Smooth muscle cell (in vitro differentiated cells): ENCODE data around the gene ENTPD1. TPM values are rescaled to one million over a fixed set of nuclear protein-coding genes. Genes with fewer than 3 reads are reported as not detected.

Source experiments
- DNase-seq: peaks from one replicate; lab custom pipeline; 2025; ENCODE audit not compliant: unreplicated experiment; lab: John Stamatoyannopoulos, UW
- H2AFZ ChIP-seq: fragments of 200-600 bp; sonication (generic); 2 replicates; pipeline ENCODE4 v1.6.0; 2016; ENCODE audit warnings: antibody characterized with exemption, low read depth, mild to moderate bottlenecking
- H3F3A ChIP-seq: fragments of 200-600 bp; sonication (generic); 2 replicates; pipeline ENCODE4 v1.6.0; 2017; ENCODE audit warnings: antibody characterized with exemption, low read depth
- H3K27ac ChIP-seq: fragments of 200-600 bp; sonication (generic); 2 replicates; pipeline ENCODE4 v1.5.1; 2016; ENCODE audit warnings: low read depth, mild to moderate bottlenecking
- H3K27me3 ChIP-seq: fragments of 200-600 bp; sonication (generic); 2 replicates; pipeline ENCODE4 v1.6.1; 2016; ENCODE audit warnings: low read depth, mild to moderate bottlenecking
- H3K36me3 ChIP-seq: fragments of 200-600 bp; sonication (generic); 2 replicates; pipeline ENCODE4 v1.5.1; 2016; ENCODE audit warnings: low read depth
- H3K4me1 ChIP-seq: fragments of 200-600 bp; sonication (generic); 2 replicates; pipeline ENCODE4 v1.5.1; 2016; ENCODE audit warnings: low read depth
- H3K4me2 ChIP-seq: fragments of 200-600 bp; sonication (generic); 2 replicates; pipeline ENCODE4 v1.6.0; 2016; ENCODE audit warnings: mild to moderate bottlenecking
- H3K4me3 ChIP-seq: fragments of 200-600 bp; sonication (generic); 2 replicates; pipeline ENCODE4 v1.5.1; 2016; ENCODE audit warnings: mild to moderate bottlenecking
- H3K79me2 ChIP-seq: fragments of 200-600 bp; sonication (generic); 2 replicates; pipeline ENCODE4 v1.6.0; 2016; ENCODE audit warnings: low read depth, mild to moderate bottlenecking
- H3K9ac ChIP-seq: fragments of 200-600 bp; sonication (generic); 2 replicates; pipeline ENCODE4 v1.6.0; 2016; ENCODE audit warnings: low read depth
- H3K9me3 ChIP-seq: fragments of 200-600 bp; sonication (generic); replicated peaks from 2 replicates; pipeline ENCODE4 v1.5.1; 2016; ENCODE audit warnings: low read depth
- H4K20me1 ChIP-seq: fragments of 200-600 bp; sonication (generic); 2 replicates; pipeline ENCODE4 v1.6.0; 2016; ENCODE audit warnings: low read depth
- CTCF ChIP-seq: fragments of 200-600 bp; sonication (generic); IDR thresholded peaks from 2 replicates; pipeline ENCODE4 v1.5.1; 2017; ENCODE audit warnings: borderline replicate concordance, mild to moderate bottlenecking, antibody characterized with exemption; ENCODE audit not compliant: insufficient read depth, poor library complexity, severe bottlenecking
- WGBS: methylation state at CpG from one replicate; pipeline ENCODE4 v1.1.7; 2016; ENCODE audit warnings: low lambda C conversion rate; 5-methylcytosine and 5-hydroxymethylcytosine counted together
- polyA plus RNA-seq: library from polyadenylated mRNA; unstranded; fragments of >200 nt; fragmentation: Nextera tagmentation; extraction: Ambion mirVana; gene quantifications from 2 replicates; pipeline ENCODE4 v1.2.1, GENCODE V29; 2016
- total RNA-seq: library from RNA; depleted of rRNA; stranded (reverse); fragments of >200 nt; gene quantifications from 2 replicates; pipeline ENCODE4 v1.2.3, GENCODE V29; 2014

Gene ENTPD1
- total RNA-seq (4.6 and 5.0 TPM in 2 replicates), polyA plus RNA-seq (1.0 and 2.7 TPM in 2 replicates)

DNA sequence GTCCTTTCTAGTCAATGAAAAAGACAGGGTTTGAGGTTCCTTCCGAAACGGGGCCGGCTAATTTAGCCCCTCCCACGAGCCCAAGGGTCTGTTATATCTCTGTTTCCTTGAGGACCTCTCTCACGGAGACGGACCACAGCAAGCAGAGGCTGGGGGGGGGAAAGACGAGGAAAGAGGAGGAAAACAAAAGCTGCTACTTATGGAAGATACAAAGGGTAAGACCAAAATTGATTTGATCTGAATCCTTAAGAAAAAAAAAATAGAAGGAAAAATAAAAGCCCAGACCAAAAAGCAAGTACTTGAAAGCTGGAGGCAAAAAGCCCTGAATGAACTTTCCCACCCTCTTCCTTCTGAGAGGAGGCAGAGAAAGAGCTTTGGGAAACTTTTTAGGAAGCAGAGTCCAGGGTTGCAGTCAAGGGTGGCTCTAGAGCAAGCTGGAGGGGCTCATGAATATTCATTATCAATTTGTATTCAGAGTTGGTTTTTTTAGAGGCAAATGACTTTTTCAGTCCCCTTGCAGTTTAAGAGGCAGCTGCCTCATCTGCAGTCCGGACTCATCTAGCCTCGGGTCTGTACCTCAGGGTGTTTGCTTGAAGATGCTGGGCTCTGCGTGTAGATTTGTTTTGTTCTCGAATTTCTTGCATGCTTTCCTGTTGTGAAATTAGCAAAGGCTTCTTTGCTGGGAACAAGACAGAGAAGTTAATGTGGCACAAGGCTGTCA lies at the start of gene ENTPD1:
TSS of gene ENTPD1 (plus strand) at position 123 of the 721 bp plus-strand sequence. CDS start at position 200, 77 bp downstream.
- no peak for DNase-seq
- Histone ChIP-seq H3K4me2 (peak within 1 kb of the TSS; percentile 85), H4K20me1 (no peaks in the 10 kb centered on the region), H3K9me3 (no peaks in the 10 kb centered on the region), H3K4me3 (peak within 1 kb of the TSS; percentile 47), H3F3A (no peaks in the 10 kb centered on the region), H2AFZ (peak within 1 kb of the TSS; percentile 92), H3K36me3 (no peaks in the 10 kb centered on the region), H3K9ac (peak within 1 kb of the TSS; percentile 13), H3K27ac (no peak within 1 kb of the TSS), H3K27me3 (no peaks in the 10 kb centered on the region), H3K4me1 (peaks cover 14% of the 10 kb centered on the region), H3K79me2 (no peaks in the 10 kb centered on the region)
- 4% methylated on average over 11 of the region's 11 CpGs for WGBS
- TF ChIP-seq CTCF = no peak

DNA sequence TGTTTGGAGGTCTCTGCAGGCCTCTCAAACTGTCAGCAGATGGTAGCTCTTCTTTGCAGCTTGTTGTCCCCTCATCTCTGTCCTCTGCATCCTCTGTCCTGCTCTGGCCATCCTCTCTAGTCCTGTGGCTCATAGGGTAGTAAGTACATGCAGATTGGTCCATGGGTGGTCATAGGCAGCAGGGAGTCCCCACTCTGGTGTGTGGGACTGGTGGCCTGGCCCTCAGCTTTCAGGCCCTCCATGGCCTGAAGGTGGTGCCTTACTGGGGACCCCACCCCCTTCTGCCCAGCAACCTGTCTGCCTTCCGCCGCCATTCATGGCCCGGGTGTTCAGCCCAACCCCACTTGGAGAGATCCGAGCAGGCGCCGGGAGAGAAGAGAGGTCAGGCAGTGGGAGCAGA lies 49.4 kb upstream of the ENTPD1 start:
- Histone ChIP-seq H3K4me2 (no peak overlapping the region), H3K27ac (no peak overlapping the region), H3K27me3 (no peaks in the 10 kb centered on the region), H3K79me2 (no peaks in the 10 kb centered on the region), H3K9me3 (no peaks in the 10 kb centered on the region), H3K36me3 (no peaks in the 10 kb centered on the region), H3K9ac (no peak overlapping the region), H2AFZ (no peak overlapping the region), H4K20me1 (no peaks in the 10 kb centered on the region), H3F3A (no peaks in the 10 kb centered on the region), H3K4me1 (no peaks in the 10 kb centered on the region), H3K4me3 (no peak overlapping the region)
- no peak for DNase-seq
- WGBS = 82% methylated on average over 6 of the region's 6 CpGs
- no peak for TF ChIP-seq CTCF

- Histone ChIP-seq H3K36me3 (no peaks in the 10 kb centered on the region), H3K9ac (no peak overlapping the region), H3K4me1 (no peaks in the 10 kb centered on the region), H2AFZ (no peak overlapping the region), H4K20me1 (no peaks in the 10 kb centered on the region), H3K27ac (no peak overlapping the region), H3K79me2 (no peaks in the 10 kb centered on the region), H3K9me3 (no peaks in the 10 kb centered on the region), H3K4me3 (no peak overlapping the region), H3K4me2 (no peak overlapping the region), H3K27me3 (no peaks in the 10 kb centered on the region), H3F3A (no peaks in the 10 kb centered on the region)
- WGBS = 89% methylated on average over 7 of the region's 7 CpGs
- DNase-seq = no peak
- TF ChIP-seq CTCF = no peak
These were observed 49.0 kb upstream of the ENTPD1 start for GRCh38 chr10:95706990-95707389.

DNA sequence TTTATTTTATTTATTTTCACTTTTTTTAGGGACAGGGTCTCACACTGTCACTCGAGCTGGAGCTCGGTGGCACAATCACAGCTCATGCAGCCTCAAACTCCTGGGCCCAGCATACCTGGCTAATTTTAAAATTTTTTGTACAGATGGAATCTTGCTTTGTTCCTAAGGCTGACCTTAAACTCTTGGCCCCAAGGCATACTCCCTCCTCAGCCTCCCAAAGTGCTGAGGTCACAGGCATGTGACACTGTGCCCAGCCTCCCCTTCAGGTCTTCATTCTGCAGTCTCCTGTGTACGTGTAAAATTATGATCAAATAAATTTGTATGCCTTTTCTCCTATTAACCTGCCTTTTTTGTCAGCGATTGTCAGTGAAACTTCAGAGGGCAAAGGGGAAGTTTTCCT lies 44.5 kb upstream of the ENTPD1 start:
- no peaks in the 10 kb centered on the region for H3K36me3 ChIP-seq
- no peaks in the 10 kb centered on the region for H3K27me3 ChIP-seq
- WGBS = 96% methylated on average over 4 of the region's 4 CpGs
- H3K9ac ChIP-seq = no peak overlapping the region
- H3K4me2 ChIP-seq = no peak overlapping the region
- H3F3A ChIP-seq = no peaks in the 10 kb centered on the region
- no peak for DNase-seq
- H4K20me1 ChIP-seq = no peaks in the 10 kb centered on the region
- TF ChIP-seq CTCF = no peak
- H3K27ac ChIP-seq = no peak overlapping the region
- H3K9me3 ChIP-seq = no peaks in the 10 kb centered on the region
- H3K79me2 ChIP-seq = no peaks in the 10 kb centered on the region
- no peak overlapping the region for H3K4me3 ChIP-seq
- no peak overlapping the region for H2AFZ ChIP-seq
- H3K4me1 ChIP-seq = no peaks in the 10 kb centered on the region
